Islet of Langerhans (tissue), 1 donor: ENCODE data around the gene PRKD3.
"Not testable (repeated sequence)": the region's sequence is repeated elsewhere in the genome, so short reads cannot be mapped to it uniquely, and the experiment has no call there.

Source experiments
- FAIRE-seq: peaks from one replicate; lab custom pipeline; 2011; peaks lifted over from hg19 to GRCh38; lab: Jason Lieb, UNC

PRKD3 gene

DNA sequence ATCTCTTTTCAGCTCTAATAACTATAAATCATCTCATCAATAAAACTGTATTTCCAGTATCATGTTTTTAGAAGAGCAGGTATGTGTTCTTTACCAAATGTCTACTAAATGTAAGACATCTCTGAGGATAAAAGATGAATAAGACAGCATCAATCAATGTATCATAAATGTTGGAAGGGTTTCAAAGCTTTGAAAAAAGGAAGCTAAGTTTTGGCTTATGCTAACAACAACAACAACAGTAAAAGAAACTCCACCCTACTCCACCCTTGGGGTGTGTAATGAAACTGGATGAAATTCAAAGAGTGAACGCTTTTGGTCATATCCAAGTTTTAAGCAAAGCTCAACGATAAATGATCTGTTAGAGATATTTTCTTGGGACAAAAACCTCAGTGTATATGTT, 17.1 kb downstream of the PRKD3 start:
- no peak for FAIRE-seq

DNA sequence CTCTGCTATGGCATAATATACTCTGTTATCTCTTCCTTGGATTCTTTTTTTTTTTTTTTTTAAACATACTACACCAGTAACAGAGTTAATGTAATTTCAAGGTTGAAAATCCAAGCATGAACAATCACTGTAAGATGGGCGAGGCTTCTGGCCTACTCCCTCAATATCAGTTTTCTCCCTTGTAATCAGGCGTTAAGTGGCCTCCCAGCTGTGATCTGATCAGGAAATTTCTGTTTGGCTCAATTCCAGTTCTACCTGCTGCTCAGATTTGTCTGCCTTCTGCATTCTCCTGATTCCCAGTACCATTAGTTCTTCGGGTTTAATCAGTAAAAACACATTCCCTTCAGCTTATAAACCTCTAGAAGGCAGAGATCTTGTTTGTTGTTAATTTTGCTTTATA, 18.6 kb downstream of the PRKD3 start:
- FAIRE-seq = peak; percentile 96

- no peak for FAIRE-seq
Observed at GRCh38 chr2:37302701-37303252, 21.9 kb downstream of the PRKD3 start.

DNA sequence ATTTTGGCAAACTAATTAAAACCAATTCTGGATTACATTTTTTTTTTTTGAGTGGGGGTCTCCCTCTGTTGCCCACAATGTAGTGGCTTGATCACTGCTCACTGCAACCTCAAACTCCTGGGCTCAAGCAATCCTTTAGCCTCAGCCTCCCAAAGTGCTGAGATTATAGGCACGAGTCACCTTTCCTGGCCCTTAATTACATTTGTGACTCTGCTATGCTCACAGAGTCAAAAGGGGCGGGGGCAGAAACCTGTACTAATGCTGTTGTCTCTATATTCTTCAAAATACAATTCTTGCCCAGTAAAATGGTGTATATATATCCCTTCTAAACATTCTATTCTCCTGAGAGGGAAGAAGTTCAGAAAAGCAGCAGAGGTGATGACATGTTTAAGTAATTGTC, 23.2 kb downstream of the PRKD3 start:
- FAIRE-seq = no peak

GRCh38 chr2:37300578-37300977, 24.1 kb downstream of the PRKD3 start:
- no peak for FAIRE-seq

- FAIRE-seq = no peak
Observed at GRCh38 chr2:37300146-37300545, 24.5 kb downstream of the PRKD3 start.

GRCh38 chr2:37297632-37298031, 27.0 kb downstream of the PRKD3 start:
- no peak for FAIRE-seq

- no peak for FAIRE-seq
Observed at GRCh38 chr2:37295469-37296073, 29.1 kb downstream of the PRKD3 start.

DNA sequence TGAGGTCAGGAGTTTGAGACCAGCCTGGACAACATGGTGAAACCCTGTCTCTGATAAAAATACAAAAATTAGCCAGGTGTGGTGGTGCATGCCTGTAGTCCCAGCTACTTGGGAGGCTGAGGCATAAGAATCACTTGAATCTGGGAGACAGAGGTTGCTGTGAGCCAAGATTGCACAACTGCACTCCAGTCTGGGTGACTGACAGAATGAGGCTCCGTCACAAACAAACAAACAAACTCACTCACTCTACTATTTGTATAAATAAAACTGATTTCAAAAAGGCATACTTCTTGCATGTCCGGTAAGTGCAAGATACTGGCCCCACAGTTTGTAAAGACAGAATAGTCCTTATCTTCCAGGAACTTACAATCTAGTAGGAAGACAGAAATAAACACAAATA, 29.8 kb downstream of the PRKD3 start:
- not testable (repeated sequence) for FAIRE-seq

- no peak for FAIRE-seq
Observed at GRCh38 chr2:37291680-37292079, 33.0 kb downstream of the PRKD3 start.

DNA sequence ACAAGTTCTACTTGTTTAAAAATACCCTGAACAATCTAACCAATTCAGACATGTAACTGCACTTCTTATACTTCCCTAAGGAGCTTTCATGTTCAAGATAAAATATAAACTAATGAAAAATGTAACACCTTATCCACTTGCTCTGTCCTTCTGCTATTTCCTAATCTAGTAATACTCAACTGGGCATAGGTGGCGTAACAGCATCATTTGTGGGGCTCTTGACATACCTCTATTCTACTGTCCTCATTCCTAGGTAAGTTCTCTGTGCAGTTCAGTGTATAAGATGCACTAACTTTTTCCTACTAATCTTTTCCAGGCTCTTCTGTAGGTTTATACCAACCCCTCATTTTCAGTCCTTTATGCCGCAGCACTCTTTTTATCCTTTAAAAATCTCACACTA, 36.7 kb downstream of the PRKD3 start:
- no peak for FAIRE-seq

- no peak for FAIRE-seq
Observed at GRCh38 chr2:37284381-37284780, 40.3 kb downstream of the PRKD3 start.

DNA sequence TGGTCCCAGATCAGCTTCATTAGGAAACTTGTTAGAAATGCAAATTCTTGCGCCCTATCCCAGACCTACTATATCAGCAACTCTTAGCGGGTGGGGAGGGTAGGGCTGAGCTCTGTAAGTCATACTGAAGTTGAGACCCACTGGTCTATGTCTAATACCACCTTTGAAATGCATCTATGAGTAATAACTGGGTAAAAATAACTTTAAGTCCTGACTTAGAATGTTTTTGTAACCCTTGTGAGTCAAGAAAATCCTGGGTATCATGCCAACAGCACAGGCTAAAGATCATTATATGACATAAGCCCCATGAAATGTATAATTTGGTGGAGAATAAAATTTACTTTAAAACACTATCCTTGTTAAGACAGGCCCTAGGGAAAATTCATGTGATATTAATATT, 41.4 kb downstream of the PRKD3 start:
- FAIRE-seq = no peak

- no peak for FAIRE-seq
Observed at GRCh38 chr2:37282746-37283145, 41.9 kb downstream of the PRKD3 start.

- FAIRE-seq = no peak
Observed at GRCh38 chr2:37281916-37282315, 42.7 kb downstream of the PRKD3 start.

- peak; percentile 53 for FAIRE-seq
Observed at GRCh38 chr2:37276291-37276690, 48.3 kb downstream of the PRKD3 start.
